Adrenal gland (tissue), 5 donors: ENCODE data around the gene ZWILCH.

Experiments
- CTCF ChIP-seq, 6 experiments: fragments of 450-650 bp in 4 of 6; fragments of 200-600 bp in 2 of 6; sonication (generic) in 1 of 6; IDR thresholded peaks; 1 replicate in 5 of 6; 2 replicates in 1 of 6; pipeline versions ENCODE4 v1.5.1 to v1.8.0; 2016 to 2021; ENCODE audit warnings: antibody characterized with exemption in 6 of 6, mild to moderate bottlenecking in 2 of 6, moderate library complexity in 1 of 6
- POLR2A ChIP-seq, 2 donors: fragments of 450-650 bp; IDR thresholded peaks; one replicate each; pipeline ENCODE4 v1.6.1; 2017; ENCODE audit warnings: antibody characterized with exemption in 2 of 2, mild to moderate bottlenecking in 2 of 2, moderate library complexity in 1 of 2
- donor health status: DM: no; HTN: no; CAD: no.

- TF ChIP-seq CTCF (IDR thresholded peaks at IDR 0.05) (no peak), POLR2A (IDR thresholded peaks at IDR 0.05) (no peak)
Observed at GRCh38 chr15:66514586-66514985, 9.5 kb downstream of the ZWILCH start.
